D341Med (cell line): ENCODE data around the gene RAC2.

Source experiments
- DNase-seq: peaks from one replicate; pipeline ENCODE4 v3.0.0; 2012; ENCODE audit warnings: low spot score

RAC2 gene

GRCh38 chr22:37175414-37176281 lies 68.4 kb downstream of the RAC2 start:
- DNase-seq = no peak
